Cerebellar nuclear complex (tissue), 1 donor: ENCODE results near the gene TMEM243.
A peak's percentile ranks its signal among the peaks of the same experiment; 100 is the strongest.

Experiments used
- DNase-seq, 2 experiments: peaks; one replicate each; lab custom pipeline; 2025; lab: John Stamatoyannopoulos, UW

TMEM243 gene

GRCh38 chr7:87155788-87156187 lies 63.7 kb downstream of the TMEM243 start:
- DNase-seq, result no peak

GRCh38 chr7:87154569-87154968 lies 65.0 kb downstream of the TMEM243 start:
- DNase-seq, result no peak

GRCh38 chr7:87154166-87154565 lies 65.4 kb downstream of the TMEM243 start:
- no peak for DNase-seq

- peak in 1 of 2 experiments; percentile 12 for DNase-seq
Measured at GRCh38 chr7:87152897-87153641, 66.5 kb downstream of the TMEM243 start.

- peak; percentile 75 to 84 for DNase-seq
Measured at GRCh38 chr7:87152112-87152896, 67.2 kb downstream of the TMEM243 start, which contains the start of gene DMTF1. Gene DMTF1, plus strand, starts transcription at chr7:87152453. Its CDS starts 12,489 bp downstream, at chr7:87164942.

- DNase-seq, result peak in 1 of 2 experiments; percentile 65
Measured at GRCh38 chr7:87151729-87152111, 67.8 kb downstream of the TMEM243 start.

- DNase-seq, result no peak
Measured at GRCh38 chr7:87151002-87151728, 68.4 kb downstream of the TMEM243 start.

GRCh38 chr7:87148332-87148955 lies 71.1 kb downstream of the TMEM243 start:
- DNase-seq, result no peak

GRCh38 chr7:87147500-87147899 lies 72.0 kb downstream of the TMEM243 start:
- DNase-seq, result no peak

GRCh38 chr7:87146740-87147386 lies 72.7 kb downstream of the TMEM243 start:
- DNase-seq, result no peak
